Endothelial cell of umbilical vein (primary cell): Measurements from ENCODE around the gene SEC22A.

Source experiments
- CTCF ChIP-seq, 2 donors: IDR thresholded peaks; 1 replicate in 1 of 2; 2 replicates in 1 of 2; pipeline ENCODE4 v1.5.1; 2011; ENCODE audit warnings: low read length in 2 of 2, mild to moderate bottlenecking in 2 of 2, moderate library complexity in 2 of 2, control low read depth in 1 of 2, inconsistent platforms in 1 of 2, low read depth in 1 of 2; ENCODE audit not compliant: insufficient read depth in 1 of 2; ENCODE audit errors: extremely low read depth in 1 of 2
- EZH2 ChIP-seq: IDR thresholded peaks from 2 replicates; pipeline ENCODE4 v1.6.1; 2012; ENCODE audit warnings: borderline replicate concordance, low read depth, mild to moderate bottlenecking, moderate library complexity, low read length, inconsistent platforms; ENCODE audit not compliant: severe bottlenecking
- JUN ChIP-seq: IDR thresholded peaks from 2 replicates; pipeline ENCODE4 v1.6.1; 2011; ENCODE audit warnings: borderline replicate concordance, low read depth; ENCODE audit not compliant: insufficient read length, insufficient read depth
- POLR2A ChIP-seq: IDR thresholded peaks from 2 replicates; pipeline ENCODE4 v1.6.1; 2012; ENCODE audit warnings: low read depth, mild to moderate bottlenecking, control low read depth, low read length
- POLR2AphosphoS5 ChIP-seq: IDR thresholded peaks from 2 replicates; pipeline ENCODE4 v1.6.1; 2012; ENCODE audit warnings: low read depth, mild to moderate bottlenecking, control low read depth, low read length, moderate library complexity; ENCODE audit not compliant: insufficient read depth

GRCh38 chr3:123236902-123237301 is 35.2 kb downstream of the SEC22A start:
- TF ChIP-seq POLR2A (no peak), CTCF (IDR thresholded peaks at IDR 0.05; ENCODE audit: extremely low read depth in 1 of 2, insufficient read depth in 1 of 2, low read depth in 1 of 2, low read length in 2 of 2) (no peak), POLR2AphosphoS5 (no peak), JUN (no peak), EZH2 (no peak)
